H1 (cell line): ENCODE results near the gene BLOC1S1. TPM values are rescaled to one million over a fixed set of nuclear protein-coding genes. Genes with fewer than 3 reads are reported as not detected.
A peak's percentile ranks its signal among the peaks of the same experiment; 100 is the strongest.

ENCODE experiments used
- CEBPB ChIP-seq: IDR thresholded peaks from 2 replicates; pipeline ENCODE4 v1.6.1; 2012; ENCODE audit warnings: low read depth, low read length
- HDAC6 ChIP-seq: IDR thresholded peaks from one replicate; pipeline ENCODE4 v1.7.1; 2012; ENCODE audit warnings: low read depth, mild to moderate bottlenecking, inconsistent platforms, low read length, moderate library complexity
- MAX ChIP-seq: IDR thresholded peaks from 2 replicates; pipeline ENCODE4 v1.6.1; 2012; ENCODE audit warnings: inconsistent platforms
- POLR2A ChIP-seq, 2 experiments: IDR thresholded peaks; 1 replicate in 1 of 2; 2 replicates in 1 of 2; pipeline ENCODE4 v1.6.1; 2011; ENCODE audit warnings: low read depth in 2 of 2, low read length in 2 of 2, mild to moderate bottlenecking in 2 of 2; ENCODE audit errors: control extremely low read depth in 1 of 2
- SAP30 ChIP-seq: fragments of 300-600 bp; sonication (generic); IDR thresholded peaks from 2 replicates; pipeline ENCODE4 v1.7.1; 2012; ENCODE audit warnings: low read length, moderate library complexity, mild to moderate bottlenecking, inconsistent platforms; ENCODE audit not compliant: insufficient read depth, insufficient replicate concordance
- SIRT6 ChIP-seq: IDR thresholded peaks from one replicate; pipeline ENCODE4 v1.7.1; 2012; ENCODE audit warnings: low read length, inconsistent platforms
- SP1 ChIP-seq: IDR thresholded peaks from 2 replicates; pipeline ENCODE4 v1.6.1; 2011; ENCODE audit warnings: low read depth, low read length
- TBP ChIP-seq: IDR thresholded peaks from 2 replicates; pipeline ENCODE4 v1.6.1; 2011; ENCODE audit warnings: low read depth, low read length, improper control_type of control experiment
- polyA plus RNA-seq, 7 experiments: library from polyadenylated mRNA; depleted of rRNA in 3 of 7; stranded (reverse) in 5 of 7; unstranded in 2 of 7; fragments of >200 nt in 5 of 7; fragments of 200-250 nt in 2 of 7; gene quantifications; 1 replicate in 5 of 7; 2 replicates in 1 of 7; 4 replicates in 1 of 7; pipeline versions ENCODE4 v1.2.1 to v1.2.3, GENCODE V29; 2011 to 2013; ENCODE audit warnings: missing spikeins in 2 of 7, mixed read lengths in 2 of 7
- total RNA-seq: library from RNA; stranded (reverse); fragmentation: NEBNext Ultra II Directional; extraction: Animal tissue kit (Norgen Biotek cat#: 25700); gene quantifications from 2 replicates; pipeline ENCODE4 v1.2.1, GENCODE V29; 2021

BLOC1S1 gene
- total and polyA plus RNA-seq, 2 of the 8 experiments (the other 6 are each of a cell fraction or from before 2014, with no cell fraction given), result 91.1 to 185 TPM

GRCh38 chr12:55745361-55746173, 29.7 kb downstream of the BLOC1S1 start (continued):
- TF ChIP-seq SIRT6 (no peak), HDAC6 (no peak), MAX (peak; percentile 47), CEBPB (no peak), SAP30 (no peak), TBP (no peak), SP1 (peak; percentile 76; the same call in 1 of the 2 replicates), POLR2A (IDR thresholded peaks at IDR 0.05; ENCODE audit: control extremely low read depth in 1 of 2, low read depth in 2 of 2, low read length in 2 of 2) (peak in 1 of 2 experiments; percentile 19; a peak in 1 of 3 replicates)
- TF ChIP-seq, all 59 proteins: peak for 6
